GM12874 (cell line): ENCODE results near the gene CHST11.

Experiments
- CTCF ChIP-seq: IDR thresholded peaks from 2 replicates; pipeline ENCODE4 v1.5.1; 2011; ENCODE audit warnings: low read depth, mild to moderate bottlenecking, control low read depth, low read length, moderate library complexity; ENCODE audit not compliant: insufficient read depth

Gene CHST11

GRCh38 chr12:104496336-104496735 is 39.6 kb downstream of the CHST11 start:
- TF ChIP-seq CTCF = no peak

- no peak for TF ChIP-seq CTCF
These were observed 41.6 kb downstream of the CHST11 start for GRCh38 chr12:104498211-104498801.

GRCh38 chr12:104499668-104500332 is 43.1 kb downstream of the CHST11 start:
- TF ChIP-seq CTCF = no peak

- TF ChIP-seq CTCF = no peak
These were observed 44.4 kb downstream of the CHST11 start for GRCh38 chr12:104501115-104501514.

- TF ChIP-seq CTCF = no peak
These were observed 44.9 kb downstream of the CHST11 start for GRCh38 chr12:104501660-104502059.

GRCh38 chr12:104502217-104502616 is 45.5 kb downstream of the CHST11 start:
- TF ChIP-seq CTCF = no peak

- no peak for TF ChIP-seq CTCF
These were observed 45.9 kb downstream of the CHST11 start for GRCh38 chr12:104502638-104503037.

- no peak for TF ChIP-seq CTCF
These were observed 46.4 kb downstream of the CHST11 start for GRCh38 chr12:104503191-104503590.
